Activated naive CD4-positive, alpha-beta T cell treated with anti-CD3 and anti-CD28 coated beads for 36 hours (primary cell): ENCODE measurements around the gene FDPS. TPM values are rescaled to one million over a fixed set of nuclear protein-coding genes. Genes with fewer than 3 reads are reported as not detected.

ENCODE experiments used
- CTCF ChIA-PET: fragments of 350-600 bp; sonication (Branson Sonifier 250); formaldehyde crosslinking; loops from one replicate; lab custom pipeline; 2021; ENCODE audit warnings: antibody characterized with exemption; lab: Charles Lee
- DNase-seq: peaks from one replicate; pipeline ENCODE4 v3.0.0-alpha.2; 2020
- H3K27ac Mint-ChIP-seq: one replicate; pipeline ENCODE4 v1.8.0; 2021; ENCODE audit warnings: mild to moderate bottlenecking, mixed read lengths
- H3K27me3 Mint-ChIP-seq: one replicate; pipeline ENCODE4 v1.8.0; 2021; ENCODE audit warnings: low read depth, mixed read lengths
- H3K36me3 Mint-ChIP-seq: one replicate; pipeline ENCODE4 v1.8.0; 2021; ENCODE audit warnings: low read depth, mixed read lengths
- H3K4me1 Mint-ChIP-seq: one replicate; pipeline ENCODE4 v1.8.0; 2021; ENCODE audit warnings: low read depth, mixed read lengths
- H3K4me3 Mint-ChIP-seq: one replicate; pipeline ENCODE4 v1.8.0; 2021; ENCODE audit warnings: mild to moderate bottlenecking, moderate library complexity, mixed read lengths
- H3K9me3 Mint-ChIP-seq: one replicate; pipeline ENCODE4 v1.8.0; 2021; ENCODE audit warnings: mixed read lengths
- intact Hi-C: fragments of 100-400 bp; cut with micrococcal nuclease; formaldehyde crosslinking; loops from one replicate; pipeline ENCODE4 v1.15.1; 2023
- total RNA-seq, 2 experiments: library from RNA; stranded (reverse); gene quantifications; one replicate each; pipeline ENCODE4 v1.2.3, GENCODE V29; 2021

FDPS gene
- total RNA-seq, 2 experiments from 2014 or later: 332 to 333 TPM

DNA sequence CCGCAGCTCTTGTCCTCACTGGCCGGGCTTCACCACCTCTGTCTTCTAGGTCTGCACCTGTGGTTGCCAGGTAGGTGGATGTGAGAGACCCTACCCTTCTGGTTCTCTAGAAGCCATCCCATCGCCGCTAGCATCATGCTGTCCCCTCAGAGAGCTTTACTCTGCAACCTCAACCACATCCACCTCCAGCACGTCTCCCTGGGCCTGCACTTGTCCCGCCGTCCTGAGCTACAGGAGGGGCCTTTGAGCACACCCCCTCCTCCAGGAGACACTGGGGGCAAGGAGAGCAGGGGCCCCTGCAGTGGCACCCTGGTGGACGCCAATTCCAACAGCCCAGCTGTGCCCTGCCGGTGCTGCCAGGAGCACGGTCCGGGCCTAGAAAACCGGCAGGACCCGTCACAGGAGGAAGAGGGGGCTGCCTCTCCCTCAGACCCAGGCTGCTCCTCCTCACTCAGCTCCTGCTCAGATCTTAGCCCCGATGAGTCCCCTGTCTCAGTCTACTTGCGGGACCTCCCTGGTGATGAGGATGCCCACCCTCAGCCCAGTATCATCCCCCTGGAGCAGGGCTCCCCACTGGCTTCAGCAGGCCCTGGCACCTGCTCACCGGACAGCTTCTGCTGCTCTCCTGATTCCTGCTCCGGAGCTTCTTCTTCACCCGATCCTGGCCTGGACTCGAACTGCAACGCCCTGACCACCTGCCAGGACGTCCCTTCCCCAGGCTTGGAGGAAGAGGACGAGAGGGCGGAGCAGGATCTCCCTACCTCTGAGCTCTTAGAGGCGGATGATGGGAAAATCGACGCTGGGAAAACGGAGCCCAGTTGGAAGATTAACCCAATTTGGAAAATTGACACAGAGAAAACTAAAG is 13.2 kb downstream of the FDPS start:
- Mint-ChIP-seq H3K27ac (no peak overlapping the region), H3K4me1 (peaks cover 42% of the 10 kb centered on the region), H3K27me3 (peaks cover 2% of the 10 kb centered on the region), H3K9me3 (no peaks in the 10 kb centered on the region), H3K4me3 (peak overlapping the region; percentile 86), H3K36me3 (peaks cover 11% of the 10 kb centered on the region)
- CTCF ChIA-PET: interaction anchor here (0.6 to 9.5 kb wide), 13 partner anchors 9 to 271 kb away, joined by 3 to 118 read pairs (median 3); partner anchors contain the start of gene CLK2
- intact Hi-C loops: loop anchor here (5.0 kb wide), 1 partner anchor 130 kb away; no protein-coding TSS in a partner anchor
- no peak for DNase-seq

DNA sequence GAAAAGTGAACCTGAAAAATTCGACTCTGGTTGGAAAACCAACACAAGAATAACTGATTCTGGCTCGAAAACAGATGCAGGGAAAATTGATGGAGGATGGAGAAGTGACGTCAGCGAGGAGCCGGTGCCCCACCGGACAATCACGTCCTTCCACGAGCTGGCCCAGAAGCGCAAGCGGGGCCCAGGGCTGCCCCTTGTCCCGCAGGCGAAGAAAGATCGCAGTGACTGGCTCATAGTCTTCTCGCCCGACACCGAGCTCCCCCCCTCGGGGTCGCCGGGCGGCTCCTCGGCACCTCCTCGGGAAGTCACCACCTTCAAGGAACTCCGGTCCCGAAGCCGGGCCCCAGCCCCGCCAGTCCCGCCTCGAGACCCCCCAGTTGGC is 13.9 kb downstream of the FDPS start:
- peaks cover 42% of the 10 kb centered on the region for H3K4me1 Mint-ChIP-seq
- peak; percentile 20 for DNase-seq
- peaks cover 2% of the 10 kb centered on the region for H3K27me3 Mint-ChIP-seq
- peak overlapping the region; percentile 86 for H3K4me3 Mint-ChIP-seq
- intact Hi-C loops: loop anchor here (5.0 kb wide), 1 partner anchor 130 kb away; no protein-coding TSS in a partner anchor
- H3K27ac Mint-ChIP-seq: no peak overlapping the region
- no peaks in the 10 kb centered on the region for H3K9me3 Mint-ChIP-seq
- CTCF ChIA-PET: interaction anchor here (0.6 to 9.5 kb wide), 12 partner anchors 9 to 270 kb away, joined by 3 to 118 read pairs (median 3); partner anchors contain the start of gene CLK2
- peaks cover 11% of the 10 kb centered on the region for H3K36me3 Mint-ChIP-seq

DNA sequence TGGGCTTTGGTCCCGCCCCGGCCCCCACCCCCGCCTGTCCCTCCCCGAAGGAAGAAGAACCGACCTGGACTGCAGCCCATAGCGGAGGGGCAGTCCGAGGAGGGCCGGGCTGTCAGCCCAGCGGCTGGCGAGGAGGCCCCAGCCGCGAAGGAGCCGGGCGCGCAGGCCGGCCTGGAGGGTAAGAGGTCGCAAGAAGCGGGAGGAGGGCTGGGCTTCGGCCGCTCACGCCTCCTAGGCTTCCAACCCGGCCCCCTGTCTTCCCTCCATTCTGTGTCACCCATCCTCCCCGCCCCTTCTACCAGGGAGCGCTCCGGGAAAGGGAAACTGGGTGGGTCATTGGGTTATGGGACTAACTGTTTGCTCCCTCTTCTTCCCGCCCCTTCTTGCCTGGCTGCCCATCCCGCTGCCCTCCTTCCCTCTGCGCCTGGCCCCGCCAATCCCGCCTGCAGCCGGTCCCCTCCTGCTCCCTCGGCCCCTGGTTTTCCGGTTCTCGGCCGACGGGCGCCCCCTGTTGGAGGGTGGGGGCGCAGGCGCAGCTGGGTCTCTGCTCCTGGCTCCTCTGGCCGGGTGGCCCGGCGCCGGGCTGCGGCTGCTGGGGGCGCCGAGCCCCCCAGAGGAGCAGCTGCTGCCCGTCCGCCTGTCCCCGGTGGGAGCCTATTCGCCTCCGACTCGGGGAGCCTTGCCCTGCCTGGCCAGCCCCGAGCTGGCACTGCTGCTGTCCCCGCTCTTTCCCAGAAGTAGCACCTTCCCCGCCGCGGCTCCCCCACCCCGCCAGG is 14.5 kb downstream of the FDPS start:
- H3K9me3 Mint-ChIP-seq: no peaks in the 10 kb centered on the region
- CTCF ChIA-PET: interaction anchor here (0.5 to 9.5 kb wide), 21 partner anchors 10 to 129 kb away, joined by 3 to 118 read pairs (median 3); partner anchors contain the start of genes CLK2, FDPS, HCN3 and SCAMP3
- peaks cover 11% of the 10 kb centered on the region for H3K36me3 Mint-ChIP-seq
- peaks cover 2% of the 10 kb centered on the region for H3K27me3 Mint-ChIP-seq
- intact Hi-C loops: loop anchor here (1.0 to 5.0 kb wide), 6 partner anchors 15 to 131 kb away; partner anchors contain the start of genes CLK2, FDPS, SCAMP3 and THBS3
- peak overlapping the region; percentile 86 for H3K4me3 Mint-ChIP-seq
- H3K27ac Mint-ChIP-seq: peak overlapping the region; percentile 72
- peak; percentile 90 for DNase-seq
- H3K4me1 Mint-ChIP-seq: peaks cover 42% of the 10 kb centered on the region

DNA sequence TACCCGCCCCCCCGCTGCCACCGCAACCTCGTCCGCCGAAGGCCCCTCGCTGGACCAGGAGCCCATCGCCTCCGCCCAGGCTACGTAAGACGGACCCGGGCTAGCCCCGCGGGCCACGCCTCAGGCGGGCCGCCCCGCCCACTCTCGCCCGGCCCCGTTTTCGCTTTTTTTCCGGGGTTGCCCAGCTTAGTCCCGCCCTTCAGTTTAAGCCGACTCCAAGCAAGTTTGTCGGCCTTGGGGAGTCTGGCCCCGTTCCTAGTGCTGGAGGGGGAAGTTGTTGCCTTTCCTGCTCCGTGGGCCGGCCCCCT is 15.0 kb downstream of the FDPS start:
- Mint-ChIP-seq H3K27ac (peak overlapping the region; percentile 61), H3K27me3 (peaks cover 2% of the 10 kb centered on the region), H3K36me3 (peaks cover 11% of the 10 kb centered on the region), H3K9me3 (no peaks in the 10 kb centered on the region), H3K4me1 (peaks cover 42% of the 10 kb centered on the region), H3K4me3 (peak overlapping the region; percentile 86)
- peak; percentile 85 for DNase-seq
- intact Hi-C loops: loop anchor here (1.0 to 5.0 kb wide), 10 partner anchors 15 to 268 kb away; partner anchors contain the start of genes ASH1L, CLK2, FDPS and HCN3
- CTCF ChIA-PET: interaction anchor here (0.5 to 9.5 kb wide), 20 partner anchors 11 to 125 kb away, joined by 3 to 118 read pairs (median 3); partner anchors contain the start of genes CLK2, FDPS, HCN3 and SCAMP3

DNA sequence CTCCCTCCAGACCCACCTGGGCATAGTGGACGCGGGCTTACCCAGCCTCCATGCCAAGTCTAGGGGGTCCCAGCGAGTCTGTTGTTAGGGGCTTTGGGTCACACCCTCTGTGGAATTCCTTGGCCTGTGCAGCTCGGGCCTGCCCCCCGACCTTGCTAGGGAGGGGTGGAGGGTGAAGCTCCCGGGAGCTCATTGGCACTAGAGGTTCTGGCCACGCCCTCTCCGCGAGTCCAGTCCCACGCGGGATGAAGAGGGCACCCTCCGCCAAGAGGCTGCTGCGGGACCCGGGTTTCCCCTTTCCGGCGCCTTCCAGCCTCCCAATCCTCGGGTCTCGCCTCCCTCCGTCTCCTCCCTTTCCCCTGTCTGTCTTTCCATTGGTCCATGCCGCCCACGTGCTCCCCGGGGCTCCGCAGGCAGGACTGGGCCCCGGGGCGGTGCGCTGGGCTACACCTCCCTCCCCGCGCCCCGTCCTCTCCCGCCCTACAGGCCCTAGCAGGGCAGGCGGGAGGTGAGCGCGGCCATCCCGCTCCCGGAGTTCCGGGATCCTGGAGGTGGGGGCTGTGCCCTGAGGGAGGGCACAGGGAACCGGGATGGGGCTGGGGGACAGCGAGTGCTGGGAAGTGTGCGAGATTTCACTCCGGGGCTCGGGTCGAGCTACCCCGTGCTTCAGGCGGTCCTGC is 15.5 kb downstream of the FDPS start:
- CTCF ChIA-PET: interaction anchor here (0.5 to 9.5 kb wide), 19 partner anchors 11 to 200 kb away, joined by 3 to 118 read pairs (median 3); partner anchors contain the start of genes CLK2, FDPS, HCN3 and SCAMP3
- Mint-ChIP-seq H3K27me3 (peaks cover 2% of the 10 kb centered on the region), H3K4me1 (peaks cover 40% of the 10 kb centered on the region), H3K27ac (peak overlapping the region; percentile 61), H3K36me3 (peaks cover 11% of the 10 kb centered on the region), H3K9me3 (no peaks in the 10 kb centered on the region), H3K4me3 (peak overlapping the region; percentile 86)
- intact Hi-C loops: loop anchor here (1.0 to 5.0 kb wide), 5 partner anchors 47 to 267 kb away; partner anchors contain the start of genes ASH1L and HCN3
- peak; percentile 96 for DNase-seq

DNA sequence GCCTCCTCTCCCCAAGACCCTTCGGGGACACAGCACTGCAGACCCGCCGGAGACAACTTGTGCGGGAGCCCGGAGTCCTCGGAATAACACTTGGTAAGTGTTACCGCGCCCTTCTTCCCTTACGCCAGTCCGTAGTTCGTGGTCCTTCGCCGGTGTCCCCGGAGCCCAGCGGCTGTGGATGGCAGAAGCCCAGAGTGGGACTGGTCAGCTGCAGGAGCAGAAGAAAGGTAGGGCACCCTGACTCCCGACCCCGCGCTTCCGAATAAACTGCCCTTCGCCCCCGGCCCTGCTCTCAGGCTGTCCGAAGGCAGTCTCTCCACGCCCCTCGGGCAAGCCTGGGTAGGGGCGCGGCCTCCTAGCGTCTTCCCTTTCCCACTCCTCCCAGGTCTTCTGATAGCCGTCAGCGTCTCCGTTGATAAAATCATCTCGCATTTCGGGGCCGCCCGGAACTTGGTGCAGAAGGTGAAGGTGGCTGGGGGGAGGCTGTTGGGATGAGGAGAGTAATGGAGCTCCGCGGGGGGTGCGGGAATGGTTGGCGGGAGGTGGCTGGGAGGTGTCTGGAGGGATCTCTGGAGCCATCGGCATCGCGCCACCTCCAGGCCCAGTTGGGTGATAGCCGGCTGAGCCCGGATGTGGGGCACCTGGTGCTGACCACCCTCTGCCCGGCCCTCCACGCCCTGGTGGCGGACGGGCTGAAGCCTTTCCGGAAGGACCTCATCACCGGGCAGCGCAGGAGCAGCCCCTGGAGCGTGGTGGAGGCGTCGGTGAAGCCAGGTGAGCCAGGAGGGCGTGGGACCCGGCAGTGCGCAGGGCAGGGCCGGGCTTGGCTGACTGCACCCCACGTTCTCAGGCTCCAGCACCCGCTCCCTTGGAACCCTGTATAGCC is 16.3 kb downstream of the FDPS start:
- no peak overlapping the region for H3K27ac Mint-ChIP-seq
- intact Hi-C loops: loop anchor here (1.0 to 5.0 kb wide), 5 partner anchors 48 to 266 kb away; partner anchors contain the start of genes ASH1L and HCN3
- peak; percentile 31 for DNase-seq
- H3K9me3 Mint-ChIP-seq: no peaks in the 10 kb centered on the region
- peaks cover 2% of the 10 kb centered on the region for H3K27me3 Mint-ChIP-seq
- peak overlapping the region; percentile 86 for H3K4me3 Mint-ChIP-seq
- CTCF ChIA-PET: interaction anchor here (0.9 to 9.5 kb wide), 4 partner anchors 12 to 74 kb away, joined by 3 to 118 read pairs (median 6); partner anchors contain the start of gene FDPS
- H3K36me3 Mint-ChIP-seq: peaks cover 8% of the 10 kb centered on the region
- peaks cover 33% of the 10 kb centered on the region for H3K4me1 Mint-ChIP-seq

DNA sequence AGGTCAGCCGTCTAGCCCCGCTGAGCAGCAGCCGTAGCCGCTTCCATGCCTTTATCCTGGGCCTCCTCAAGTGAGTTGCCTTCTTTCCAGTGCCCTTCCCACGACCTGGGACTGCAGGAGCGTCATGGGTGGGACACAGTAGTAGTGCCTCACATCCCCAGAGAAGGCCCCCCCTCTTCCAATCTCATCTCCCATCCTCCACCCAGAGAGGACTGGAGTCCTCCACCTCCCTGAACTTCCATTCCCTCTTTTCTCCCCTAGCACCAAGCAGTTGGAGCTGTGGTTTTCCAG is 16.9 kb downstream of the FDPS start:
- H3K27me3 Mint-ChIP-seq: peaks cover 2% of the 10 kb centered on the region
- H3K36me3 Mint-ChIP-seq: peaks cover 5% of the 10 kb centered on the region
- no peak for DNase-seq
- H3K27ac Mint-ChIP-seq: no peak overlapping the region
- H3K4me3 Mint-ChIP-seq: peak overlapping the region; percentile 45
- CTCF ChIA-PET: interaction anchor here (9.5 kb wide), 1 partner anchor 74 kb away, joined by 118 read pairs; no protein-coding TSS in a partner anchor
- no peaks in the 10 kb centered on the region for H3K9me3 Mint-ChIP-seq
- intact Hi-C loops: loop anchor here (2.0 kb wide), 1 partner anchor 237 kb away; the partner anchor contains the start of gene ASH1L
- peaks cover 27% of the 10 kb centered on the region for H3K4me1 Mint-ChIP-seq

DNA sequence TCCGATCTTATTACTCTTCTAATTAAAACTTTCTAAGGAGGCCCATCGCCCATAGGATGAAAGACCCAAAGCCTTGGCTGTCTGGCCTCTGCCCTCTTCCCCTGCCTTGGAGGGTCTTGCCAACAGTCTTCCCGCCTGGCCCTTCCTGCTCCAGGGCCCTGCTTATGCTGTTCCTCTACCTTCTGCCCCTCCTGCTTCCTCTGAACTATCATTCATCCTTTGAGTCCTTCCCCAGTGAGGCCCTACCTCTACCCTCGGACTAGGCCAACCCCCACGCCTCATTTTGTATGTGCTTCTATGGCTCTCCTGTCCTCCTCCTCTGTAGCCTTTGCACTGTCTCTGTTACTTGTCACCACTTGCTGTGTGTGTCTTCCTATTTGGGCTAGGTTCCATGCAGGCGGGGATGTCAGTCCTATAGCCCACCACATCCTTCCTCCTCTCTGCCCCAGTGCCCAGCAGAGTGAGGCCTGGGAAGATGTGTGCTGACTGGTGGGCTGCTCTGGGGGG is 17.4 kb downstream of the FDPS start:
- intact Hi-C loops: no loop called here
- no peak overlapping the region for H3K27ac Mint-ChIP-seq
- CTCF ChIA-PET: interaction anchor here (9.5 kb wide), 1 partner anchor 75 kb away, joined by 118 read pairs; no protein-coding TSS in a partner anchor

DNA sequence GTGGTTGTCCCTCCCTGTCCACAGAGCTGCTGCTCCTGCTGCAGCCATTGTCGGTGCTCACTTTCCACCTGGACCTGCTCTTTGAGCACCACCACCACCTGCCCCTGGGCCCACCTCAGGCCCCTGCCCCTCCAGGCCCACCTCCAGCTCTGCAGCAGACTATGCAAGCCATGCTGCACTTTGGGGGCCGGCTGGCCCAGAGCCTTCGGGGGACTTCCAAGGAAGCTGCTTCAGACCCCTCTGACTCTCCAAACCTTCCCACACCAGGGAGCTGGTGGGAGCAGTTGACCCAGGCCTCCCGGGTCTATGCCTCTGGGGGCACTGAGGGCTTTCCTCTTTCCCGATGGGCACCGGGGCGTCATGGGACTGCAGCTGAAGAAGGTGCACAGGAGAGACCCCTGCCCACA is 18.0 kb downstream of the FDPS start:
- DNase-seq: no peak
- H3K36me3 Mint-ChIP-seq: peaks cover 7% of the 10 kb centered on the region
- intact Hi-C loops: no loop called here
- H3K4me3 Mint-ChIP-seq: no peak overlapping the region
- H3K4me1 Mint-ChIP-seq: peaks cover 18% of the 10 kb centered on the region
- peaks cover 2% of the 10 kb centered on the region for H3K27me3 Mint-ChIP-seq
- CTCF ChIA-PET: interaction anchor here (0.6 to 9.5 kb wide), 3 partner anchors 76 to 270 kb away, joined by 3 to 118 read pairs (median 3); no protein-coding TSS in a partner anchor
- no peak overlapping the region for H3K27ac Mint-ChIP-seq
- H3K9me3 Mint-ChIP-seq: no peaks in the 10 kb centered on the region

More for the DNA sequence above, 17.4 kb downstream of the FDPS start:
- Mint-ChIP-seq H3K9me3 (no peaks in the 10 kb centered on the region), H3K4me3 (peak overlapping the region; percentile 42), H3K4me1 (peaks cover 22% of the 10 kb centered on the region), H3K27me3 (peaks cover 2% of the 10 kb centered on the region), H3K36me3 (peaks cover 7% of the 10 kb centered on the region)
- DNase-seq: no peak

DNA sequence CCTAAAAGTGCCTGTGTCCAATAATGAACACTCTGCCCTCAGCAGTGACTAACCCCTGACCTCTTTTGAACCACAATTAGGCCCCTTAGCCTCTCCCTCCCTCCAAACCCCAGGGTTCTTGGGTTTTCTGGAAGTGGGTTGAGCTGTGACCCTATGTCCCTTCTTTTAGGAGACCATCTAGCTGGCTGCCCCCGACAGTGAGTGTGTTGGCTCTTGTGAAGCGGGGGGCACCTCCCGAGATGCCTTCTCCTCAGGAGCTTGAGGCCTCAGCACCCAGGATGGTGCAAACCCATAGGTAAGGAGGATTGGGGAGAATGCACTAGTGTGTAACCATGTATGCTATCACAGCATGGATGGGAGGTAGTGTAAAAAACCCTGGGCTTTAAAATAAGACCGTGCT is 19.3 kb downstream of the FDPS start:
- CTCF ChIA-PET: interaction anchor here (0.7 to 9.5 kb wide), 4 partner anchors 77 to 268 kb away, joined by 3 to 118 read pairs (median 4); no protein-coding TSS in a partner anchor
- H3K9me3 Mint-ChIP-seq: no peaks in the 10 kb centered on the region
- no peak overlapping the region for H3K4me3 Mint-ChIP-seq

More for the DNA sequence above, 19.3 kb downstream of the FDPS start:
- intact Hi-C loops: no loop called here
- Mint-ChIP-seq H3K36me3 (peaks cover 6% of the 10 kb centered on the region), H3K4me1 (peaks cover 8% of the 10 kb centered on the region), H3K27ac (no peak overlapping the region), H3K27me3 (no peaks in the 10 kb centered on the region)
- DNase-seq: no peak
